Cardiac fibroblast (primary cell): ENCODE measurements around the gene ABLIM3.

Source experiments
- DNase-seq, 2 donors: peaks; one replicate each; pipeline versions ENCODE4 v3.0.0 to v3.0.0-alpha.2; 2010; ENCODE audit warnings: low read depth in 2 of 2
- H3K4me3 ChIP-seq, 2 donors: replicated peaks in 1 of 2; 1 replicate in 1 of 2; 2 replicates in 1 of 2; pipeline ENCODE4 v1.5.1; 2011; ENCODE audit warnings: low read depth in 2 of 2, low read length in 2 of 2, mild to moderate bottlenecking in 2 of 2, moderate library complexity in 1 of 2
- TF ChIP-seq, protein P1 (sequence below): IDR thresholded peaks from one replicate; pipeline ENCODE4 v1.5.1; 2011; ENCODE audit warnings: low read depth, mild to moderate bottlenecking, low read length, inconsistent platforms

Gene ABLIM3

DNA sequence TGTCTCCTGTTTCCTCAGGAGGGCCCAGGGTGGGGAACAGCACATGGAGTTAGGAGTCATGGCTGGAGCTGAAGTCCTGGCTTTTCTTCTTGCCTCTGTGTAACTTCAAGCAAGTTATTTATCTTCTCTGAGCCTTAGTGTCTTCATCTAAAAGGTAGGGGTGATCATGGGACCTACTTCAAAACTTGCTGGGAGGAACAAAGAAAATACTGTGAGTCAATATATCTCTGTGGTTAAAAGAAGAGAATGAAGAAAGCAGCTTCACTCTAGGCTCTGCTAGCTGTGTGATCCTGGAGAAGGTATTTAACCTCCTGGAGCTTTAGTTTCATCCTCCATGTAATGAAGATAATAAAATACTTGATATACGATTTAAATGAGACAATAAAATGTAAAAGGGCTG lies 156.9 kb downstream of the ABLIM3 start:
- no peak overlapping the region for H3K4me3 ChIP-seq
- TF ChIP-seq, protein P1, sequence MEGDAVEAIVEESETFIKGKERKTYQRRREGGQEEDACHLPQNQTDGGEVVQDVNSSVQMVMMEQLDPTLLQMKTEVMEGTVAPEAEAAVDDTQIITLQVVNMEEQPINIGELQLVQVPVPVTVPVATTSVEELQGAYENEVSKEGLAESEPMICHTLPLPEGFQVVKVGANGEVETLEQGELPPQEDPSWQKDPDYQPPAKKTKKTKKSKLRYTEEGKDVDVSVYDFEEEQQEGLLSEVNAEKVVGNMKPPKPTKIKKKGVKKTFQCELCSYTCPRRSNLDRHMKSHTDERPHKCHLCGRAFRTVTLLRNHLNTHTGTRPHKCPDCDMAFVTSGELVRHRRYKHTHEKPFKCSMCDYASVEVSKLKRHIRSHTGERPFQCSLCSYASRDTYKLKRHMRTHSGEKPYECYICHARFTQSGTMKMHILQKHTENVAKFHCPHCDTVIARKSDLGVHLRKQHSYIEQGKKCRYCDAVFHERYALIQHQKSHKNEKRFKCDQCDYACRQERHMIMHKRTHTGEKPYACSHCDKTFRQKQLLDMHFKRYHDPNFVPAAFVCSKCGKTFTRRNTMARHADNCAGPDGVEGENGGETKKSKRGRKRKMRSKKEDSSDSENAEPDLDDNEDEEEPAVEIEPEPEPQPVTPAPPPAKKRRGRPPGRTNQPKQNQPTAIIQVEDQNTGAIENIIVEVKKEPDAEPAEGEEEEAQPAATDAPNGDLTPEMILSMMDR, result no peak
- no peak for DNase-seq

DNA sequence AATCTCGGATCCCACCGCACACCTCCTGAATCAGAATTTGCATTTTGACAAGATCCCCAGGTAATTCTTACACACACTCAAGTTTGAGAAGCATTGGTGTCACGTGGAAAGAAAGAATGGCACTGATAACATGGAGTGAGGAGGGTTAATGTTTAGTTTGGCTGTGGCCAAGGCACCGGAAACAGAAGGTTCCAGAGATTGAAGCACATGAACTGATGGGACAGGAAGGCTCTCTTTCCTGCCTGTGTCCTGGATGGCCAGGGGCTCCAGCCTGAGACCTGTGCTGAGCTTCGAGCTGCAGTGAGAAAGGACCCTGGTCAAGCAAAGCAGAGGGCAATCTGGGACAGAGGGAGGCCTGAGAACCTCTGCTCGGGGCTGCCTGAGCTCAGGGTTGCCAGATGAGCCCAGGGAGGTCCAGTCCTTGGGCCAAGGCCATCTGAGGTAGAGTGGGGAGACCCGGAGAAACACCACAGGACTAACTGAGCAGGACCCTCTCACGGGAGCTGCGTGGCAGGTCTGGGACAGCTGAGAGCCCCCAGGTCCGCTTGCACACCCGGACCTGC lies 157.6 kb downstream of the ABLIM3 start:
- H3K4me3 ChIP-seq, result no peak overlapping the region
- no peak for DNase-seq
- TF ChIP-seq, protein P1, result no peak

DNA sequence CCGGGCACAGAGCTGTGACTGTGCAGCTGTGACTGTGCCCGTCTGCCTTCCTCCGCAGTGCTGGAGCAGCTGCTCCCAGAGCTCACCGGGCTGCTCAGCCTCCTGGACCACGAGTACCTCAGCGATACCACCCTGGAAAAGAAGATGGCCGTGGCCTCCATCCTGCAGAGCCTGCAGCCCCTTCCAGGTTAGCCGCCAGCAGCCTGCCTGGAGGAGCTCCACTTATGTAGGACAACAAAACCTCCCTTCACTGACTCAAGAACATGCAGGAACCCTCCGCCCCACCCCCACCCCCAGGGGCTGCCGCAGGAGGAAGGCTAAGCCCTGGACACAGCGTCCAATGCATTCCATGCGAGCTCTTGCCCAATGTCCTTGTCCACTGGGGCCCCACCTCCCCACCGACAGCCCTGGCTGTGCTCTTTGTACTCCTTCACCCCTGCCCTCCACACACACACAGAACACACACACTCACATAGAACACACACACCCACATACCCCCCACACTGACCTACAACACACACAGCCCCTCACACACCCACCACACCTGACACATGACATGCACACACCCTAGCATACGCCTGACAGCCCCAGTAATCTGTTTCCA lies 158.3 kb downstream of the ABLIM3 start:
- no peak overlapping the region for H3K4me3 ChIP-seq
- TF ChIP-seq, protein P1, result no peak
- DNase-seq, result no peak

DNA sequence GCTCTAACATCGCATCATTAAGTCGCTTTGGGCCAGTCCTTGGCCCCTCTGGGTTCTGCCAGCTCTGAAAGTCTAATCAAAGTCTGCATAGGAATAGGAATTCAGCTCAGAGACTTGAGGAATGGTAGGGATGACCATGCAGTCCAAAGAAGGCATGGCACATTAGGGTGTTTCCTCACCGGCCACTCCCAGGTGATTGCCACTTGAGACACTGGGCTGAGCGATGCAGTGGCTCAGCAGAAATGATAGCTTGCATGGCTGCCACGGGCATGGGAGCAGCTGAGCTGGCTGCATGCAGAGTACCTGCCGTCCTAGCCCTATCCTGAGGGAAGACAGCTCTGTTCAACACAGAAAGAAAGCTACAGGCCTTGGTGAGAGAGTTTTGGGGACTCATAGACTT lies 159.1 kb downstream of the ABLIM3 start:
- no peak for DNase-seq
- TF ChIP-seq, protein P1, result no peak
- no peak overlapping the region for H3K4me3 ChIP-seq

DNA sequence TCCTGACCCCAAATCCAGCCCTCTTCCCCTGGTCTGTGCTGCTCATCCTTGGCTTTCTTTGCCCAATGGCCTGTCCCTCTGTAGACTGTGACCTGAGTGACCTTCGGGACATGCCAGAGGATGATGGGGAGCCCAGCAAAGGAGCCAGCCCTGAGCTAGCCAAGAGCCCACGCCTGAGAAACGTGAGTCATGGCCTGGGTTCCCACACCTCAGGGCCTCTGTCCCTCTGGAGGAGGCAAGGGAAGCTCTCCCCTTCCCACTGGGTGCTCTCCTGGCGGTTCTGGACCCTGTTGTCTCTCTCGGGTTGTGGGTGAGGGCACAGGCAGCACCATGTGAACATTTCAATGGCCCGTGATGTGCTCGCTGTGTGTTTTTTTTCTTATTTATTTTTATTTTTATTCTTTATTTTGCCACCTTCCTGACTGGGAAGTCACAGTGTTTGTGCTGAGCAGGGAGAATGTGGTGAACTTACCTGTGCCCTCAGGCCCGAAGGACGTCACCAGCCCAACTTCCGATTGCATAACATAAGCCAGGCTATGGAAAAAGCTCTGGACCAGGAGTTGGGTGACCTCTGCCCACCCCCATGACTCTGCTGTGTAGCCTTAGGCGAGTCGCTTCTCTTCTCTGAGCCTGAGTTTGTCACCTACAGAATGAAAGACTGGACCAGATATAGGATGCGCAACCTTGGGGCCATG lies 159.9 kb downstream of the ABLIM3 start:
- TF ChIP-seq, protein P1, result no peak
- no peak overlapping the region for H3K4me3 ChIP-seq
- DNase-seq, result no peak

DNA sequence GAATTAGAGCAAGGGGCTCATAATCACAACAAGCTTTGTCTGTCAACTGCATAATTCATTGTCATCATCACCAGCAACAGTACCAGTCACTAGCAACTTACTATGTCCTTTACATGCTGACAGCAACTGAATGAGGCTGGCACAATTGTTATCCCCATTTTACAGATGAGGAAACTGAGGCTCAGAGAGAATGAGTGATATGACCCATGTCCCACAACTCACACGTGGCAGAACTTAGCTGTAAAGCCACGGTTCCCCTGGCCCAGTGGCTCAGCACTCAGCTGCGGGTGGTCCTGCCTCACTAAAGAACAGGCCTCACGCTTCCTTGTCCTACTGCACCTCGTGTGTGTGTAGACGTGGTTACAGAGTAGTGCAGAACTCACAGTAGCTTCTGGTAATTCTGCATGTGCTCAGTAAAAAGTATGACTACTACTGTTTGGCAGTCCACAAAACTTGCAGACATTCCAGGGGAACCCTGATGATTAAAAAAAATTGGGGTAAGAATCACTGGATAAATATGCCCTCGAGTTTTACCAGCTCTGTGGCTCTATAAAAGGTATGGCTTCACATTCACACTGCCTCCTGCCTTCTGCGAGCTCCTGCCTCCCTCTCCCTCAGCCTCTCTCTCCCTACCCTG lies 160.6 kb downstream of the ABLIM3 start:
- TF ChIP-seq, protein P1, result no peak
- peak in 1 of 2 donors; percentile 56 for DNase-seq
- no peak overlapping the region for H3K4me3 ChIP-seq
